HG02852 (cell line): ENCODE measurements around the gene ADCY7.
"Not testable (repeated sequence)": the region's sequence is repeated elsewhere in the genome, so short reads cannot be mapped to it uniquely, and the experiment has no call there.

Experiments used
- ATAC-seq: cut with Tn5 transposase; IDR thresholded peaks from one replicate; pipeline ENCODE4 v1.9.1; 2021; ENCODE audit warnings: mild to moderate bottlenecking, moderate library complexity; ENCODE audit not compliant: unreplicated experiment

Gene ADCY7

DNA sequence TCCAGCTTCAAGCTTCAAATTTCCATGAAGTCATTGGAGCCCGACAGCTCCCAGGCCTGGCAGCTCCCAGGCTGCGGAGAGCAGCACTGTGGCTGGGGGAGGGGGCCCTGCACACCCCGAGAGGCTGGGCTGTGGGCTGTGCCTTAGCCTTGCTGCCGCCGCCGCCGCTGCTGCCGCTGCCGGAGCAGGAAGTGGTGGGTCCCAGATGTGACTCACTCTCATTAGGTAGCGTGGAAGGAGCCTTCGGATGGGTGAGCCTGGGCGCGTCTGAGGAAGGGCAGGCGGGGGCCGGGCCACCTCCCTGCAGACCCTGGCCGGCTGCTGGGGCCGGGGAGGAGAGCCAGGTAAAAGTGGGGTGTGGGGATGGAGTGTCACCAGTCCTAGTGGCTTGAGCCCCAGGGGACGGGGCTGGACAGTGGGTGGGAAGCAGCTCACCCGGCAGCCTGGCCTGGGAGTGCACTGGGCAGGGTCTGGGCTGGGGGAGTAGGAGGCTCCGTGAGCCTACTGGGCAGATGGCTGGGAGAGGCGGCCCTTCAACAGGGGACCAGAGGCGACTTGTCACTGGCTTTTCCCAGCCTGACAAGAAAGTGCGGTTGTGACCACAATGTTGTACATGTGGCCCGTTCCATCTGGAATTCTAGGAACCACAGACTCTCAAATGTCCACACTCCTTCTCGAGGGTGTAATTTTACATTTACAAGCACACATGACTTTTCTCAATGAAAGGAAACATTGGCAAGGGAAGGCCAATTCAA, at the start of gene ADCY7:
TSS of gene ADCY7 (plus strand) at position 215 of the 755 bp plus-strand sequence. CDS start 21,629 bp downstream, outside the sequence.
- peak; percentile 87 for ATAC-seq

DNA sequence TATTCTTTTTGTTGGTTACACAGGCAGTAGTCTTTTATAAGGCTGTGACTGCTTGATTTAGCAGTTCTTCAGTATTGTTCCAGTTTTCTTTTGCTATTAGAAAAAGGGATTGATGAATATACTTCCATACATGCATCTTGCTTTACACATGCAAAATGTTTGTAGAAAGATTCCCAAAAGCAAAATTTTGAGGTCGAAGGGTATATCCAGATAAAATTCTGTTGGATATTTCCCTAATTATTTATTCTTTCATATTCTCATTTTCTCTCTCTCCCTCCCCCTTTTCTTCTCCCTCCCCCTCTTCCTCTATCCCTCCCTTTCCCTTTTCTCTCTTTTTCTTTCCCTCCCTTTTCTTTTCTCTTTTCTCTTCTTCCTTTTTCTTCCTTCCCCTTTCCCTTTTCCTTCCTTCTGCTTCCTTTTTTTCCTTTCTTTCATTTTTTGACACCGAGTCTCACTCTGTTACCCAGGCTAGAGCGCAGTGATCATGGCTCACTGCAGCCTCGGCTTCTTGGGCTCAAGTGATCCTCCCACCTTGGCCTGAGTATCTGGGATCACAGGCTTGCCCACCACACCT, 46.9 kb upstream of the ADCY7 start:
- no peak for ATAC-seq

DNA sequence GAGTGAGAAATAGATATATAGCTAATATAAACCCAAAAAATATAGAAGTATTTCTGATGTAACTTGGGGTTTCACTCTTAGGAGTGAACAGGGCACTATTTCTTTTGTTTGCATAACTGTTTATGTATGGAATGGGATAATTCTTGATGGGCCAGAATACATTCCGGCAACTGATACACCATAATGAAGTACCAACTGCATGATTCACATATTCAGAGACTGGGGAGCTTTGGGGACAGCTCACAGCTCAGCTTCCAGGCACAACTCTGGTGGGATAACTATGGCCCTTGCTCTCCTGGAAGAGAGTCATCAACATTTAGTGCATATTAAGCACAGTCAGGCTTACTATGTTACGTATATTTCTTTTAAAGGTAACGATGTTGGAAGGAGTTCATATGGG, 42.1 kb upstream of the ADCY7 start:
- ATAC-seq: no peak

DNA sequence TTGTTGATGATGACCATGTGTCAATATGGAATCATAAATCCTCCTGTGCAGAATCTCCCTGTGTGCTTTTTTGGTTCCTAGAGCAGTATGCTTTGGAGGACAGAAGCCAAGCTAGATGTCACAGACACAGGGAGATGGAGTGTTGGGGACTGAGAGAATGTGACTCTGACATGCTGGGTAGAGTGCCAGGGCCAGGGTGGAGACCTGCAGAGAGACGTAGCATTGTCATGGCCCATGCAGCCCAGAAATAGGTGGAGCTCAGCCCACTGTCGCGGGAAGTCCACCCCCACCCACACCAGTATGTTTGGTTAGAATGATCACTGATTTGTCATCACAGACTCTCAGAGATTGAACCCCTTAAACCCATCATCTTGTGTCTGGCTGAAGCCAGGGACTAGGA, 39.2 kb upstream of the ADCY7 start:
- no peak for ATAC-seq

DNA sequence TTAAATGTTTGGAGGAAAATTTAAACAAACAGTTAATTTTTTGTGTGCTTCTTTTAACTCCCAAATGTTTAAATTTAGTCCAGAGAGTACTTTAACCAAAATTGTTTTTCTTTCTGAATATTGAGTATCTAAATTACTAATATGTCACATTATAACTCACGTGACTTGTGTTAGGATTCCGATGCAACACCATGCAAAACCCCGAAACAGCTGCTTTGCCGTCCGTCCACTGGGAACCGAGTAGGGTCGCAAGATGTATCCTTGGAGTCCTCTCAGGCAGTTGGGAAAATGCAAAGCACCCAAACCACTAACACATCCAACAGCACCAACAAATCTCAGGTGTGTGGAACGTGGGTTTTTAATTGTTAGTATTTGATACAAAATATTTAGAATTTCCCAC, 38.7 kb upstream of the ADCY7 start:
- no peak for ATAC-seq

DNA sequence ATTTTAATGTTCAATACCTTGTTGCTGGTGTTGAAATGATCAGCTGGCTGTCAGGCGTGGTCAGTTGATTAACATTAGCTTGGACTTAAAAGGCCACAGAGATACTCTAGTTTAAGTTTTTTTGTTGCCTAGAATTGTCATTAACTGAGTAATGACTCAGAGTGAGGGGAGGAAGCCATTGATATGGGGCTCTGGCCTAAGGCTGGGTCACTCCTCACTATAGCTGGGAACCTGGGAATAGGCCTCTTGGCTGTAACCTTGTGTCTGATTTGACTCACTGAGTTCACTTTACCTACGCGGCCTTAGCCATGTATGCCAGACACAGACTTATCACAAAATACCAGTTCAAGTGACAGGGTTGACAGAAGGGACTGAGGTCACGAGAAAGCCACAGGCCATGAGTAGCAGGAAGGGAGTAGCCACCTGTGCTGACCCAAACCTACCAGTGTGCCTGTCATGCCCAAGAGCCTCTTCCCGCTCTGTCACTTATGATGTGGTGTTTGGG, 37.9 kb upstream of the ADCY7 start:
- ATAC-seq: no peak

DNA sequence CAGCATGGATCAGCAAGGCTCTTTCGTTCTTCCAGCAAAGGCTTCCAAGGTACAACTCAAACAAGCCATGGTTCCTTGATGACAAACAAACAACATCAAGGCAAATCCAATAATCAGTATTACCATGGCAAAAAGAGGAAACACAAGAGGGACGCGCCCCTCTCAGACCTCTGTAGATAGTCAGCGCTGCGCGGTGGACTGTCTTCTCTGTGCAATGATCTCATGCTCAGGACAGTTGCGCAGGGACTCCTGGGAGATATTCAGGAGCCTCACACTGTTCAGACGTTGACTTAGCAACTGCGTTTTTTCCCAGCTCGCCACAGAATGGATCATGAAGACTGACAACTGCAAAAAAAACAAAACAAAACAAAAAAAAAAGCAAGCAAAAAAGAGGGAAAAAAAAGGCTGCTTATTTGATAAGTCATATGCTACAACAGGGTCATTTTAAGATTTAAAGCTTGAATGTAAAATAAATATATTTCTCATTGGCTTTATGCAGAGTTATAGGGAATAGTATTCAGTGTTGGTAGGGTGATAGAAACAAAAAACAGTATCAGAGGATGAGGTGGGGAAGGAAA, 37.1 kb upstream of the ADCY7 start:
- no peak for ATAC-seq

DNA sequence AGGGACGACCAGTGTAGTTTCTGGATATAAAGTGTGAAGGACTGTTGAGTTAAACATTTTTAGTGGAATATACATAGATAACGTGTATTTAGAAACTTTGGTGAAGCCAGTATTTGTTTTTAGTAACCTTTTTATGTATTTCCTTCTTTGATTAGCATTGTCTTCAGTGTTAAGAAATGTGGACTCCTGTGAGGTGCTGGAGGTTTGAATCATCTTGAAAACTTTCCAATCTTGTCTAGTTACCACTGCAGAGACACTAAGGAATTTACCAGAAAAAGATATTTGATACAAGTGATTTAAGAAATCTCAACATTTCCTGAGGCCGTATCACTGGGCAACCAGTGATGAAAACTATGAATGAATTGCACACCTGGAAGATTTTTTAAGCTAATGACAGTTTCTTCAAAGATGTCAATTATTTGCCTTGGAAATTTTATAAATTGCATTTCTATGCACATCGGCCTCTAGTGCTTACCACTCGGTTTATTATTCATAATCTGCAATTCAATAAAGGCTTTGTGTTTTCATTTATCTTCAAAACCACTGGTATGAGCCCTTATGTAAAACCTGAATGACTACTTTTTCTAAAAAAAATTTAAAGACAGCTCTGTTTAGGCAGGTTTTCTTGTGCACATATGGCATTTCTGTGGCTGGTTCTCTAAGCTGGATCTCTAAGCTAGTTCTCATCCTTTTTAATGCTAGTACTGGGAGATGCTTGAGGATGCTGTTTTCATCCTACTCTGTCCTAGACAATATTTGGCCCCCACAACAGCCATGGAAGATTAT, 31.4 kb upstream of the ADCY7 start:
- no peak for ATAC-seq

DNA sequence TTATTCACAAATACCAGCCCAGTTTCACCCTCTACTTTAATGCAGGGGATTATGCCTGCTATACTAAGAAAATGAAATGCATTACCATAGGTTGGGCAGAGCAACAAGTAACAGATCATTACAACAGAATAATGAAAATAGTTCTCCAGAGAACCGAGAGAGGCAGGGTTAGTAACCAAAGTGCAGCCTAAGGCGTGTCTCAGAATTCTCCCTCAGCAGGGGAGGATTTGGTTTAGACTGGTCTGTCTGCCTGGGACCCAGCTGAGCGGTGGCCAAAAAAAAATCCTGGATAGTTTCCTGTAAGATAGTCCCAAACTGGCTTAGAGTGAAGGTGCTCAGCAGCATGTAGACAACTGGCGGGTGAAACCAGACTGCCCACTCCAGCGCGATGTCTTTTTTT, 30.8 kb upstream of the ADCY7 start:
- ATAC-seq: no peak

DNA sequence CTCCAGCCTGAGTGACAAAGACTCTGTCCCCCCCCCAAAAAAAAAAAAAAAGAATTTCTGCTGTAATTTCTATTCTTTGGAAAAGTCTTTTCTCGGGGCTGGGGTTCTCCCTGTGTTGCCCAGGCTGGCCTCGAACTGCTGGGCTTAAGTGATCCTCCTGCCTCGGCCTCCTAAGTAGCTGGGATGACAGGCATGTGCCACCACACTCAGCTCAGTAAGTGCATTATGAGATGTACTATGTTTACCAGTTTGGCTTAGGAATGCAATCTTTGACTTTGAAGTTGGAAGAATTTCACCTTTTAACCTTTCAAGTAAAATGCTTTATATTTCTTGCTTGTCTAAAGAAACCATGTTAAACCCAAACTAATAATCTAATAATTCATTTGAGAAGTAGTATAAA, 28.0 kb upstream of the ADCY7 start:
- ATAC-seq: no peak

DNA sequence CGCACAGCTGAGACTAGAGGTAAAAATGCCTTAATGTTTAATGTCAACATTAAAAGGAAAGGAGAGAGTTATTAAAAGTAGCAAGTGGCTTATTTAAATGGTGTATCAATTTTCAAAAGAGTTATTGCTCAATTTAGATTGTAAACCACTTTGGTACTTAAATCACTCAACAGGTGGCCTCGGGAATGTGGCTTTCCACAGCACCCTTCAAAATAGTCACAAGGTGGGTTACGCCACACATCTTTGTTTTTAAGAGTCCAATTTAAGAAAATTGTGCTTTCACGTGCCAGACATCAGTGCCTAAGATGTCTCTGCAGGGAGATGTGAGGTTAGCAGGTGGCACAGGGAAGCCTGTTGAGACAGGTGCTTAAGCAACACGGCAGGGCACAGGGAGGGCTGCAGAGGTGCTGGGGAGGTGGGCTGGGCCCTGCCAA, 27.5 kb upstream of the ADCY7 start:
- ATAC-seq: no peak

DNA sequence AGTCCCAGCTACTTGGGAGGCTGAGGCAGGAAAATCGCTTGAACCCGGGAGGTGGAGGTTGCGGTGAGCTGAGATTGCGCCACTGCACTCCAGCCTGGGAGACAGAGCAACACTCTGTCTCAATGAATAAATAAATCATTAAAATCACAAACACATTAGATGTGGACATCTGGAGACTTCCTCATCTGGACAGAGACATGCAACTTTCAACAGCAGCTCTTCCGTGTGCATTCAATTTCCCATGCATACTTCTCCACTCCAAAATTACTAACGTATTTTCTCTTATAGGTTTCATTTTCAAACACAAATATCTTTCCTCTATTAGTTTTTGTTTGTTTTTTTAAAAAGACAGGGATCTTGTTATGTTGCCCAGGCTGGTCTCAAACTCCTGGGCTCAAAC, 23.3 kb upstream of the ADCY7 start:
- not testable (repeated sequence) for ATAC-seq

DNA sequence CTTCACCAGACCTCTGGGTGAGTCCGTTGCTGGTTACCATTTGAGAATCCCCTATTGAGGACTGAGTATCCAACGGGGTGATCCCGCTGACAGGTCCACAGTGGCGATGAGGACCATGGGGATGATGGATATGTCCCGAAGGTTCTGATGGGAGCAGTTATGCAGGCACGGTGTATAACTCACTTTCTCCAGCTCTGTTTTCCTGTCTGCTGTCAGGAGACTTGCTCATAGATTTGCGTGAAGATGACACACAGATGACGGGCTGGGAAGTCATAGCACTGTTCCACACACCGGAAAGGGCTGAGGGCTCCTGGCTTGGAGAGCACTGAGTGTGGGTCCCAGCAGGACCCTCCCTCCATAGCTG, 22.2 kb upstream of the ADCY7 start:
- ATAC-seq: no peak

DNA sequence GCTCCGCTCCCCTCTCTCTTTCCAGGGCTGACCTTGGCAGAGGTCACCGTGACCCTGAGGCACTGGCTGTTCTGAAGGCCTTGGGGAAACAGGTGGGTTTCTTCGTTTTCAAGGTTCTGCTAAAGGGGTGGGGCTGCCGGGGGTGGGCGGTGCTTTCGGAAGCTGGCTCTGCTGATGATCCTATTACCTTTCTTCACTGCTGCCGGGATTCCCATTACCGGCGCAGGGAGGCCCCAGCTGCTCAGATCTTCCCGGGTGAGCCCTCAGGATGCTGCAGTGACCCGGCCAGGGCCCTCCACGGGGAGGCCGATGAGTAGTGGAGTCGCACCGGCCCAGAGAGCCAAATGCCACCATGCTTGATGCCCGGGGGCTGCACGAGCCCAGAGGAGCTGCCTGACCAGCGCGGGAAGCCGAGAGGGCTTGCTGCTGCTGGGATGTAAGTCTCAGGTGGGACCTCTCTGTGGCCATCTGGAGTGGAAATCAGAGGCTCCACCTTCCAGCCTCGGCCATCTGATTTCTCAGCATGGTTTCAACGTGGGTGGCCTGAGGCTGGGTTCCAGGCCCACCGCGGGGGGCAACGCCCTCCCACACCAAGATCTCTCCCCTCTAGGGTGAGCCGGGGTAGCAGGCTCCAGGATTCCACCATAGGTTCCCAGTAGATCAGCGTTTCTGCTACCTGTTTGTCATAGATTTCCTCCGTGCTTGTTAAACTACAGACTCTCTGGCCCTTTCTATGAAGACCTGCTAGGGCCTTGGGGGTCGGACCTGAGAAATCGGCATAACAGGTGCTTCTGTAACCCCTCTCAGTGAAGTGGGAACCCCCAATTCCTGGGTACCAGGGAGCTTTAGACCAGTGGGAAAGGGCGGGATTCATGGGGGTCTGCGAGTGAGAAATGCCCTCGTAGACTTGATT, 21.6 kb upstream of the ADCY7 start:
- ATAC-seq: no peak

DNA sequence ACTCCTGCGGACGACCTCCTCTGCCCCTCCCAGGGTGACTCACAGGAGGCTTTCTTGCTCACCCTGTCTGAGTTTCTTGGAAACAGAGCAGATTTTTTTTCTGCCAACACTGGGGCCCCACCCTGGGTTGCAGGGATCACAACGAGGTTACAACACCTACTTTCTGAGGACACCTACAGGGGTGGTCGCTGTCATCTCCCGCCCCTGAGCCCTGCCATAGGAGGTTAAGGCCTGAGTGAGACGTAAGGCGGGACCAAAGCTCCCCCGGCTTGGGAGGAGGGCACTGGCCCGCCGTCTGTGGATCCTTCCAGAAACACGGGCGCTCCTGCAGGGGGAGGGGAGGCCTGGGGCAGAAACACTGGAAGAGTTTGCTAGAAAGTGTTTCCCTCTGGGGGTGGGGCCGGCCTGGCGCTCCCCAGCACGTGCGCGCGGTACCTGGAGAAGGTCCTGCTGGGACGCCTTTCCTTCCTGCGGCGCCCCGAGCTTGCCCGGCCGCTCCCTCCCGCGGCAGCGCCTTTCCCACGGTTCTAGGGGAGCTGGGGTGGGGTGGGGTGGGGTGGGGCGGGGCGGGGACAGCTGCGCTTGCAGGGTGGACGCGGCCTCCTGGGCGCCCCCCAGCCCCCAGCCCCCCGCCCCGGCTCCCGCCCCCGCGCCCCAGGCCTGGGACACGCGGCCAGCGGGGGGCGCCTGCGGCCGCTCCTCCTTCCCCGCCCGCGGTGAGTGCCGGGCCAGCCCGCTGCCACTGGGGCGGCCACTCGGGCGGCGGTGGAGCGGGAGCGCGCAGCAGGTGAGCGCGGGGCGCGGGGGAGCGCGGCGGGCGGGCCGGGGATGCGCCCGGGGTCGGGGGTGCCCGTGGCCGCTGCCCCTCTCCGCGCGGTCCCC, 20.7 kb upstream of the ADCY7 start:
- ATAC-seq: peak; percentile 76

DNA sequence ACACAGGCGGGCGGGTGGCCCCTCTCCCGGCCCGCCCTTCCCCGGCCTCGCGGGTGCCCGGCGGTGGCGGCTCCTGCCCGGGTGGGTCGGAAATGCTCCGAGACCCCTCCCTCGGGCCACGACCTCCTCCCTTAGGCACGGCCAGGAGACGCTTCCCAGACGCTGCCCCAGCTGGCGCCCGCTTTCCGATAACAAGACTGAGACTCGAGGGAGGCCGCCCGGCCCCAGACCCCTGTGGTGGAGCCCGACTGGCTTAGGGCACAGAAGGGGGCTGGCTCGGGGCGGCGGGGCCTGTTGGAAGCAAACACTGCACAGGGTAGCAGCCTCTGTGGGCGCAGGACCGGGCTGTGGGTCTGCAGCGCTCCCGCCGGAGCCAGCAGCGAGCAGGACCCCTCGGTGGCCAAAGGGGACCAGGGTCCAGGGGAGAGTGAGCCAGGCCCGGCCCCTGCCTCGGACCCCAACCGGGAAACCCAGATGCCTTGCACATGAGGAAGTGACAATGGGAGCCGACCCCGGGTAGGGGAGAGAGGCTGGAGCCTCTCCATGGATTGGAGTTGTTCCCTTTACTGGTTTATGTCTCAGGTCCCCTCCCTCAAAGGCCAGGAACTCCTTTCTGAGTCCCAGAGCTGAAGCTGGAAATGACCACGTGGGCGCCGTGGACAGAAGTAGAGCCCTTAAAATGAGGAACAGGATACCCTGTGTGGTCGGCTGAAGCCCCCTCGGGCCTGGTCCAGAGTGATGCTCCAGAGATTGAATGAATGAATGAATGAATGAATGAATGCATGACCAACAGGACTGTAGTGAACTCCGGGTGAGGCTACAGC, 19.8 kb upstream of the ADCY7 start:
- ATAC-seq: peak; percentile 35

DNA sequence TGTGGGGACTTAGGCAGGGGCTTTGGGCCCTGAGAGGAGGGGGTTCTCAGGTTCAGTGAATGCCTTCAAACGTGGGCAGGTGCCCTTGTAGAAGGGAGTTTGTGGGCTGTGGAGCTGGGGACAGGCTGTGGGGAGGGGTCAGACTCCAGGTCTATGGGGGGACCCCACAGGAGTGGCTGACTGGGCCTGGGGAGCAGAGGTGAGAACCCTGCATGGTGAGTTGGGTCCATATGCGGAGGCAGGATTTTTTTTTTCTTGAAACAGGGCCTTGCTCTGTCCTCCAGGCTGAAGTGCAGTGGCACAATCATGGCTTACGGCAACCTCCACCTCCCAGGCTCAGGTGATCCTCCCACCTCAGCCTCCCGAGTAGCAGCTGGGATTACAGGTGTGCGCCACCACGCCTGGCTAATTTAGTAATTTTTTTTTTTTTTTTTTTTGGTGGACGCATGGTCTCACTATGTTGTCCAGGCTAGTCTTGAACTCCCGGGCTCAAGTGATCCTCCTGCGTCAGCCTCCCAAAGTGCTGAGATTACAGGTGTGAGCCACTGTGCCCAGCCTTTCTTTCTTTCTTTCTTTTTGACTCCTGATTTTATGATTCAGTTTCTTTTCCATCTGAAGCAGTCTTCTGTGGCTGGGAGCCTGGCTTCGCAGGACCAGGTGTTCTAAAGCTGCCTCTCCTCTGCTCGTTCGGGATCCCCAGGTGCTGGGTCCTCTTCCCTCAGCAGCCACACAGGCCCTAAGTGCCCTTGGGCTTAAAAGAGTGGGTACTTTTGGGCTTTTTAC, 19.0 kb upstream of the ADCY7 start:
- ATAC-seq: no peak
